Sigmoid colon (tissue), 7 donors: ENCODE results near the gene IFI44. TPM values are rescaled to one million over a fixed set of nuclear protein-coding genes. Genes with fewer than 3 reads are reported as not detected.

Source experiments
- DNase-seq: peaks from one replicate; pipeline ENCODE4 v3.0.0-alpha.2; 2019
- H3K27ac ChIP-seq, 4 donors: fragments of 200-600 bp; sonication (generic); one replicate each; pipeline ENCODE4 v1.5.1; 2016 to 2019; ENCODE audit warnings: mild to moderate bottlenecking in 1 of 4
- H3K27me3 ChIP-seq, 3 donors: fragments of 200-600 bp; sonication (generic); one replicate each; pipeline ENCODE4 v1.5.1; 2019; ENCODE audit warnings: mild to moderate bottlenecking in 1 of 3
- H3K36me3 ChIP-seq, 4 donors: fragments of 200-600 bp; sonication (generic); one replicate each; pipeline ENCODE4 v1.5.1; 2016 to 2019
- H3K4me1 ChIP-seq, 4 donors: fragments of 200-600 bp; sonication (generic); one replicate each; pipeline ENCODE4 v1.5.1; 2017 to 2019
- H3K4me3 ChIP-seq, 4 donors: fragments of 200-600 bp; sonication (generic); one replicate each; pipeline ENCODE4 v1.5.1; 2017 to 2019; ENCODE audit warnings: mild to moderate bottlenecking in 2 of 4, moderate library complexity in 1 of 4
- H3K9me3 ChIP-seq, 4 donors: fragments of 200-600 bp in 3 of 4; sonication (generic) in 3 of 4; one replicate each; pipeline versions ENCODE4 v1.5.1 to v1.6.1; 2013 to 2019
- CTCF ChIP-seq, 4 experiments: fragments of 450-650 bp in 3 of 4; fragments of 200-600 bp in 1 of 4; IDR thresholded peaks; one replicate each; pipeline ENCODE4 v1.5.1; 2016 to 2019; ENCODE audit warnings: antibody characterized with exemption in 4 of 4, mild to moderate bottlenecking in 3 of 4, moderate library complexity in 2 of 4
- EP300 ChIP-seq, 4 donors: sonication (generic); formaldehyde crosslinking; IDR thresholded peaks; one replicate each; pipeline ENCODE4 v1.6.1; 2017; ENCODE audit warnings: antibody characterized with exemption in 4 of 4
- POLR2A ChIP-seq, 2 donors: fragments of 450-650 bp; IDR thresholded peaks; one replicate each; pipeline ENCODE4 v1.6.1; 2016; ENCODE audit warnings: antibody characterized with exemption in 2 of 2, mild to moderate bottlenecking in 2 of 2, moderate library complexity in 2 of 2
- POLR2AphosphoS5 ChIP-seq, 4 donors: sonication (generic); formaldehyde crosslinking; IDR thresholded peaks; one replicate each; pipeline ENCODE4 v1.6.1; 2017; ENCODE audit warnings: antibody characterized with exemption in 4 of 4
- WGBS, 2 donors: extraction: QIAGEN DNeasy Blood & Tissue Kit; methylation state at CpG; one replicate each; pipeline ENCODE4 v1.1.7; 2013; 5-methylcytosine and 5-hydroxymethylcytosine counted together
- intact Hi-C: fragments of 100-400 bp; cut with DNase I; formaldehyde crosslinking; loops from one replicate; pipeline ENCODE4 v1.15.1; 2023
- polyA plus RNA-seq, 3 donors: library from polyadenylated mRNA; stranded (reverse); fragments of 200-250 nt; gene quantifications; one replicate each; pipeline ENCODE4 v1.2.3, GENCODE V29; 2013
- total RNA-seq, 4 donors: library from RNA; depleted of rRNA; stranded (reverse); fragments of >200 nt; gene quantifications; one replicate each; pipeline ENCODE4 v1.1.0, GENCODE V29; 2016
- donor health status: healthy with polysubstance abuse.
- donor health status: Bipolar disorder and iron deficiency.
- donor health status: healthy.

Gene IFI44
- total and polyA plus RNA-seq, 7 donors: 3.9 to 29.5 (median 17.5) TPM

GRCh38 chr1:78691995-78692747 lies 42.5 kb downstream of the IFI44 start:
- H3K27ac ChIP-seq: no peak overlapping the region

GRCh38 chr1:78699813-78700212 lies 50.2 kb downstream of the IFI44 start:
- Histone ChIP-seq H3K4me3 (no peak overlapping the region), H3K36me3 (no peaks in the 10 kb centered on the region), H3K9me3 (peaks cover 0 to 5% (median 0%) of the 10 kb centered on the region in 4 donors), H3K4me1 (no peaks in the 10 kb centered on the region), H3K27me3 (no peaks in the 10 kb centered on the region), H3K27ac (no peak overlapping the region)
- TF ChIP-seq POLR2A (IDR thresholded peaks at IDR 0.05) (no peak), EP300 (IDR thresholded peaks at IDR 0.05) (no peak), POLR2AphosphoS5 (IDR thresholded peaks at IDR 0.05) (no peak), CTCF (IDR thresholded peaks at IDR 0.05) (no peak)
- no peak for DNase-seq
- intact Hi-C loops: no loop called here

More at GRCh38 chr1:78691995-78692747, 42.5 kb downstream of the IFI44 start:
- Histone ChIP-seq H3K4me1 (no peaks in the 10 kb centered on the region), H3K36me3 (no peaks in the 10 kb centered on the region), H3K4me3 (no peak overlapping the region), H3K9me3 (no peaks in the 10 kb centered on the region), H3K27me3 (no peaks in the 10 kb centered on the region)
- intact Hi-C loops: no loop called here
- no peak for DNase-seq
- WGBS, 2 donors: 32 to 65% methylated on average over 4 of the region's 4 CpGs
- no peak for TF ChIP-seq CTCF (IDR thresholded peaks at IDR 0.05)

- H3K9me3 ChIP-seq: peaks cover 0 to 5% (median 0%) of the 10 kb centered on the region in 4 donors
- TF ChIP-seq POLR2AphosphoS5 (IDR thresholded peaks at IDR 0.05): no peak
- no peak for TF ChIP-seq CTCF (IDR thresholded peaks at IDR 0.05)
- no peaks in the 10 kb centered on the region for H3K4me1 ChIP-seq
- H3K36me3 ChIP-seq: no peaks in the 10 kb centered on the region
- no peak overlapping the region for H3K27ac ChIP-seq
- 70 to 79% methylated on average over 2 of the region's 2 CpGs for WGBS, 2 donors
- intact Hi-C loops: no loop called here
- H3K27me3 ChIP-seq: no peaks in the 10 kb centered on the region
- no peak overlapping the region for H3K4me3 ChIP-seq
- DNase-seq: peak; percentile 60
Measured at GRCh38 chr1:78702426-78702825, 52.8 kb downstream of the IFI44 start.

DNA sequence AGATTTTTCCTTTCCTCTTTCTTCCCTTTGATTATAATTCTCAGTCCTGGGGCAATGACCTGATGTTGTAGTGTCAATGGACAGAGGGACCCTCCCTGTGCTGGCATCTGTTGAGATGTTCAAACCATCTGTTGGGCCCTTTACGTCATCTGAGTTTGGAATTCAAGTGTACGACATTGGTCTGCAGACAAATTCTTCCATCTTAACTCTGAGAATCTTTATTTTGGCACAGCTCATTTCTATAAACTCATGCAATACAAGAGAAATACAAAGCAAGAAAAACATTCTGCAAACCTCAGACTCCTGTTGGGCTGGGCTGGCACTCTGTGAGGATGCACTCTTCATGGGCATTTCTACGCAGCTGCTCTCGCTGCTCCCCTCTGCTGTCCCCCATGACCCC lies 54.2 kb downstream of the IFI44 start:
- WGBS, 2 donors: 69 to 78% methylated on average over 4 of the region's 4 CpGs
- no peaks in the 10 kb centered on the region for H3K4me1 ChIP-seq
- H3K9me3 ChIP-seq: peaks cover 0 to 5% (median 0%) of the 10 kb centered on the region in 4 donors
- intact Hi-C loops: no loop called here
- no peak overlapping the region for H3K27ac ChIP-seq
- TF ChIP-seq POLR2A (IDR thresholded peaks at IDR 0.05): no peak
- TF ChIP-seq EP300 (IDR thresholded peaks at IDR 0.05): no peak
- TF ChIP-seq POLR2AphosphoS5 (IDR thresholded peaks at IDR 0.05): no peak
- TF ChIP-seq CTCF (IDR thresholded peaks at IDR 0.05): no peak
- DNase-seq: no peak
- no peaks in the 10 kb centered on the region for H3K36me3 ChIP-seq
- no peak overlapping the region for H3K4me3 ChIP-seq
- no peaks in the 10 kb centered on the region for H3K27me3 ChIP-seq
